ENCODE measurements around the gene ITPR1.

Gene ITPR1

DNA sequence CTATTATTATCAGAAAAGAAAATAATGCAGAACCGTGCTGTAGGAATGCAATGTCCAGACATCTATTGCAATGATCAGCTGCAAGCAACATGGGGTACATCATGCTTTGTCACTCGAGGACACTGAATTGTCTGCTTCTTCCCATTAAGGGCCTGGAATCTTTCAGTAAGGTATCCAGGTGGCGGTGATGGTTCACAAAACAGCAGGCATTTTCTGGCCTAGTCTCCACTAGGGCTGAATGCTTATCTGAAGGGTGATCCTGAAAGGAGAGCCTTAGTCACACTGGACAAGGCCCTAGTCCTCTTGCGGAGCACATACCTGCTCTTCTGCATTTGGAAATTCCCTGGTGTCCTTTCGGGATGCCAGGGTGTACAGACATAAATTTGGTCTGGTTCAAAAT, 21.2 kb downstream of the ITPR1 start:
- DNase-seq (ENCODE audit: low read depth in 2 of 2) = no peak
- H3K4me3 ChIP-seq (replicated peaks in 1 of 2; ENCODE audit: low read depth in 2 of 2, low read length in 2 of 2) = no peak overlapping the region
- TF ChIP-seq, protein P1, sequence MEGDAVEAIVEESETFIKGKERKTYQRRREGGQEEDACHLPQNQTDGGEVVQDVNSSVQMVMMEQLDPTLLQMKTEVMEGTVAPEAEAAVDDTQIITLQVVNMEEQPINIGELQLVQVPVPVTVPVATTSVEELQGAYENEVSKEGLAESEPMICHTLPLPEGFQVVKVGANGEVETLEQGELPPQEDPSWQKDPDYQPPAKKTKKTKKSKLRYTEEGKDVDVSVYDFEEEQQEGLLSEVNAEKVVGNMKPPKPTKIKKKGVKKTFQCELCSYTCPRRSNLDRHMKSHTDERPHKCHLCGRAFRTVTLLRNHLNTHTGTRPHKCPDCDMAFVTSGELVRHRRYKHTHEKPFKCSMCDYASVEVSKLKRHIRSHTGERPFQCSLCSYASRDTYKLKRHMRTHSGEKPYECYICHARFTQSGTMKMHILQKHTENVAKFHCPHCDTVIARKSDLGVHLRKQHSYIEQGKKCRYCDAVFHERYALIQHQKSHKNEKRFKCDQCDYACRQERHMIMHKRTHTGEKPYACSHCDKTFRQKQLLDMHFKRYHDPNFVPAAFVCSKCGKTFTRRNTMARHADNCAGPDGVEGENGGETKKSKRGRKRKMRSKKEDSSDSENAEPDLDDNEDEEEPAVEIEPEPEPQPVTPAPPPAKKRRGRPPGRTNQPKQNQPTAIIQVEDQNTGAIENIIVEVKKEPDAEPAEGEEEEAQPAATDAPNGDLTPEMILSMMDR (IDR thresholded peaks at IDR 0.05; ENCODE audit: low read depth, low read length) = no peak

DNA sequence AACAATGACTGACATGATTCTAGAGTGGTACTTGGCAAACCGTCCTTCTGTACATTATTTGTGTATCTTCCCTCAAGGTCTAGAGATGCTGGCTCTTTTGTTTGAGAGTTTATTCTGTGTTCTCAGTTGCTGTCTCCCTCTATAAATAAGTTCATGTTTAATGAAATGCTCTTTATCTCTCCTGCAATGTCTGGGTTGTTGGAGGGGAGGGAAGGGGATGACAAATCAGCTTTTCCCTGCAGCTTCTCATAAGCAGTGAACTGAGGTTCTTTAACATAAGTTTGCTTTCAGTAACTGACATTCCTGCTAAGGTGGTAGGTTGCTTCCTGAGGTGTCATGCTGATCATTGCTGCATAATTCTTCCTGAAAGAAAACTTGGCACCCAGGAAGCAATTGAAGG, 21.8 kb downstream of the ITPR1 start:
- TF ChIP-seq, protein P1 (IDR thresholded peaks at IDR 0.05; ENCODE audit: low read depth, low read length) = no peak
- no peak overlapping the region for H3K4me3 ChIP-seq (replicated peaks in 1 of 2; ENCODE audit: low read depth in 2 of 2, low read length in 2 of 2)
- DNase-seq (ENCODE audit: low read depth in 2 of 2) = no peak

DNA sequence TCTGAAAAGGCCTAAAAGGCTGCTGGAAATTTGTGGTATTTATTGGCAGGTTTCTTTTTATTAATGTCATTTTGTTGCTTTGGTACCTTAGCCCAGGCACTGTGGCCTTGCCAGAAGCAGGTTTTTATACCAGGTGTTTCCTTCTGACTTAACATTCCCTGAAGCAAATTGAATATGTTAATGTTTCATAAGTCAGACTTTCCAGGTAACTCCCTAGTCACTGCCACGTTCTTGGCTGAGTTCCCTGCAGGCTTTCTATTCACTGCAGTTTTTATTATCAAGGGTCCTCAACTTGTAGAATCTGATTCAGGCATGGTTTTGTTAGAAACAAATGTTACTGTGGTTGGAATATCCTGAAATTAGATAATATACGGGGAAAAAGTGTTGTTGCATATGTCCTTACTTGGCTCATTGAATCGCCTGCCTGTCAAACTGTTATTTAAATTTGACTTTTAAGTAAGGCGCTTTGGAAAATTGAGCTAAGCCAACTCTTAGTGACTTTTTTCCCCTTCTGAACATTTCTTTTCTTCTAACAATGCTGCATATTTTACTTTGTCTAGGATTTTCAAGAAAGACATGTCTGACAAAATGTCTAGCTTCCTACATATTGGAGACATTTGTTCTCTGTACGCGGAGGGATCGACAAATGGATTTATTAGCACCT, 22.9 kb downstream of the ITPR1 start:
- TF ChIP-seq, protein P1 (IDR thresholded peaks at IDR 0.05; ENCODE audit: low read depth, low read length) = no peak
- no peak overlapping the region for H3K4me3 ChIP-seq (replicated peaks in 1 of 2; ENCODE audit: low read depth in 2 of 2, low read length in 2 of 2)
- DNase-seq (ENCODE audit: low read depth in 2 of 2) = no peak

DNA sequence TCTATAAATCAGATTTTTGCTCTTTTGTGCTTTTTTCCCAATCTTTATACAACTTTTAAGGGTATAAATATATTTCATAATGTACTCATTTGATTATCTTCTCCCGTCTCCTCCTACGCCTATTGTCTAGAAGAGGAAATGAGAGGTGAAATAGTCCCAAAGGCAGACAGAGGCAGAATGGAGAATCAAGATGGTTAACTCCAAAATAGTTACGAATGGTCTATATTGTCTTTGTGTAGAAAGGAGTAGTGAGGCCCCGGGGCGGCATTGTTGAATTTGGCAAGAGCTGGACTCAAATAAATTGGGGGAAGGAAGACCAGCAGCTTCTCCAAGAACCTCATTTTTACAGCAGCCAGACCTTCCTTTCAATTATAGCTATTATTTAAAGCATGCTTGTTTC, 23.9 kb downstream of the ITPR1 start:
- TF ChIP-seq, protein P1 (IDR thresholded peaks at IDR 0.05; ENCODE audit: low read depth, low read length) = no peak

DNA sequence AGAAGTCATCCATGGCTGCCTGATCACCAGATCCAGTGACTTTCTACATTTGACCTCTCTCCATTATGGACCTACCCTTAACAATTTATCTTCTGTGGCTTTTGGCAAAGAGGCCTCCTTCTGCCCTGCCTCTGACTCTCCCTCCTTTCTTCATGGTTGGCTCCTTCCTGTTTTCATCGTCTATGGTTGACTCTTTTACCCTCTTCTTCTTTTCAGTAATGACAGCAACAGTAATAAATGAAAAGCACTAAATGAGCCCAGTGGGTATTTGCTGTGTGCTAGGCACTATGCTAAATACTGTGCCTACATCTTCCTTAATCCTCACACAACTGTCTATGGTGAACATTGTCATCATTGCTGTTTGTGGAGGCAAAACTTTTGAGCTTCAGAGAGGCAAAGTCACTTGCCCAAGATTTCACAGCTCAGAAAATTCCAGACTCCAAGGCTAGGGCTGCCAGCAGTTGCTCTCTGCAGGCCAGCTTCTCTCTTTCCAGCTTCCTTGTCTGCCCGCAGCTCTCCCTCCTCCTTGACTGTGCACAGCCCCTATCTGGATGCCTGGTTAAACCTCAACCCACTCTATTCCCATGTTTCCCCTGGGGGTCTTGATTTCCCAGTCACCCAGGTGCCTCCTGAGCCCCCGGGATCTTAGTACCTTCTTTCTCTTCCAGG, 24.6 kb downstream of the ITPR1 start:
- no peak overlapping the region for H3K4me3 ChIP-seq (replicated peaks in 1 of 2; ENCODE audit: low read depth in 2 of 2, low read length in 2 of 2)
- TF ChIP-seq, protein P1 (IDR thresholded peaks at IDR 0.05; ENCODE audit: low read depth, low read length) = no peak
- no peak for DNase-seq (ENCODE audit: low read depth in 2 of 2)

More for the DNA sequence above, 23.9 kb downstream of the ITPR1 start:
- H3K4me3 ChIP-seq (replicated peaks in 1 of 2; ENCODE audit: low read depth in 2 of 2, low read length in 2 of 2) = no peak overlapping the region
- DNase-seq (ENCODE audit: low read depth in 2 of 2) = no peak

DNA sequence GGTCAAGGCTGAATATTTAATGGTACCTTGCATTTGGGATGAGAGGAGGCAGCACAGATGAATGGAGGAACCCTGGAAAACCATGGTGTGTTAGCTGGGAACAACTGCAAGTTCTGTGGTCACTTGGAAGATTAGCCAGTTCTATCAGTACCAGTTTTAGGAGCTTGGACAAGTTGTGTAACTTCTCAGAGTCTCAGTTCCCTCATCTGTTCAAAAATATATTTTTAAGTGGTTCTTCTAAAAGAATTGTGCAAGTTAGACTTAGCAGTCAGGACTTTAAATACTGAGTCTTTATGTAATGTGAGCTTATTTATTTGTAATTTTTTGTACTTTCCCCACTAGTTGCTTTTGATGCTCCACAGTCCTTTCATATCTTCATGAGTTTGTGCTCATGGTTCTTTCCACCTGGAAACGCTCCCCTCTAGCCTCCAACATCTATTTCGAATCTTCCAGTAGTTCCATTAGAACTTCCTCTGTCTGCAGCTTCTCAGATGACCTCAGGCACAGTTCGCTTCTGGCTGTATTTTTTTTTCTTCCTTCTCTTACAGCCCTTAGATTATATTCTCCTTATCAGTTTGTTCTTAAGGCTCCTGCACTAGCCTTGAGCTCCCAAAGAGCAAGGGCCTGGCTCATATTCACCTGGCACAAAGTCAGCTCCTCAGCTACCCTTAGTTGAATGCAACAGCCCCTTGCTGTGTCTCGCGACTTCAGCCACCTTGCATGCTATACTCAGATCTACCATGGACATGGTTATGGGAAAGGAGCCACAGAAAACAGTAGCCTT, 27.1 kb downstream of the ITPR1 start:
- H3K4me3 ChIP-seq (replicated peaks in 1 of 2; ENCODE audit: low read depth in 2 of 2, low read length in 2 of 2) = no peak overlapping the region
- no peak for DNase-seq (ENCODE audit: low read depth in 2 of 2)
- TF ChIP-seq, protein P1 (IDR thresholded peaks at IDR 0.05; ENCODE audit: low read depth, low read length) = no peak

Data from cardiac fibroblast (primary cell).